A673 (cell line): ENCODE data around the gene GMDS. TPM values are rescaled to one million over a fixed set of nuclear protein-coding genes. Genes with fewer than 3 reads are reported as not detected.

Source experiments
- BruUV-seq: library from RNA; stranded (reverse); fragments of 400-500 nt; replicated peaks from 2 replicates; lab custom pipeline; 2021; lab: Mats Ljungman, UMichigan
- CTCF ChIA-PET: fragments of 300-600 bp; sonication (Branson Sonifier 250); formaldehyde crosslinking; loops from one replicate; lab custom pipeline; 2022; ENCODE audit warnings: antibody characterized with exemption; lab: Charles Lee
- POLR2A ChIA-PET: fragments of 300-600 bp; sonication (Branson Sonifier 250); formaldehyde crosslinking; loops from one replicate; lab custom pipeline; 2022; ENCODE audit warnings: antibody characterized with exemption; ENCODE audit not compliant: low non-redundant PET; lab: Charles Lee
- DNase-seq: peaks from one replicate; pipeline ENCODE4 v3.0.0-alpha.2; 2015; ENCODE audit warnings: low spot score
- H3K27ac ChIP-seq: fragments of 200-600 bp; sonication (generic); 2 replicates; pipeline ENCODE4 v1.5.1; 2016; ENCODE audit warnings: mixed run types, low read depth, mild to moderate bottlenecking, mixed read lengths, antibody characterized with exemption, low read length; ENCODE audit not compliant: poor library complexity, severe bottlenecking
- H3K27me3 ChIP-seq: fragments of 200-600 bp; sonication (generic); replicated peaks from 2 replicates; pipeline ENCODE4 v1.6.1; 2017; ENCODE audit warnings: mixed run types, low read depth, mild to moderate bottlenecking, mixed read lengths, antibody characterized with exemption, low read length; ENCODE audit not compliant: insufficient read depth, poor library complexity
- H3K36me3 ChIP-seq: fragments of 200-600 bp; sonication (generic); 2 replicates; pipeline ENCODE4 v1.6.1; 2016; ENCODE audit warnings: mixed run types, mild to moderate bottlenecking, mixed read lengths, antibody characterized with exemption, low read length; ENCODE audit not compliant: insufficient read depth, poor library complexity, severe bottlenecking
- H3K4me1 ChIP-seq: fragments of 200-600 bp; sonication (generic); 2 replicates; pipeline ENCODE4 v1.6.1; 2017; ENCODE audit warnings: mixed run types, mild to moderate bottlenecking, mixed read lengths, antibody characterized with exemption, low read length; ENCODE audit not compliant: insufficient read depth, poor library complexity, severe bottlenecking
- H3K4me3 ChIP-seq: fragments of 200-600 bp; sonication (generic); 2 replicates; pipeline ENCODE4 v1.5.1; 2016; ENCODE audit warnings: low read depth, mixed run types, mild to moderate bottlenecking, mixed read lengths, low read length; ENCODE audit not compliant: poor library complexity, severe bottlenecking
- H3K9me3 ChIP-seq: fragments of 200-600 bp; sonication (generic); 2 replicates; pipeline ENCODE4 v1.6.1; 2016; ENCODE audit warnings: mixed run types, low read depth, mild to moderate bottlenecking, mixed read lengths, antibody characterized with exemption, low read length; ENCODE audit not compliant: poor library complexity, severe bottlenecking
- EZH2 ChIP-seq: fragments of 200-600 bp; sonication (generic); IDR thresholded peaks from 2 replicates; pipeline ENCODE4 v1.6.1; 2017; ENCODE audit warnings: borderline replicate concordance, low read depth, mild to moderate bottlenecking, mixed read lengths, antibody characterized with exemption, low read length; ENCODE audit not compliant: poor library complexity, severe bottlenecking
- intact Hi-C: fragments of 100-400 bp; cut with micrococcal nuclease; formaldehyde crosslinking; loops from one replicate; pipeline ENCODE4 v1.10.0; 2022; ENCODE audit not compliant: unreplicated experiment
- total RNA-seq: library from RNA; stranded (reverse); gene quantifications from 2 replicates; pipeline ENCODE4 v1.2.3, GENCODE V29; 2021
- TF ChIP-seq, protein P1 (sequence below): fragments of 300-800, 200-600 bp; sonication (generic); conservative IDR thresholded peaks from 2 replicates; pipeline ENCODE4 v1.5.1; 2017; ENCODE audit warnings: low read depth, mild to moderate bottlenecking, antibody characterized with exemption, low read length, moderate library complexity, mixed read lengths

The GMDS gene
- total RNA-seq, 1 experiment from 2014 or later, result 15.2 TPM

DNA sequence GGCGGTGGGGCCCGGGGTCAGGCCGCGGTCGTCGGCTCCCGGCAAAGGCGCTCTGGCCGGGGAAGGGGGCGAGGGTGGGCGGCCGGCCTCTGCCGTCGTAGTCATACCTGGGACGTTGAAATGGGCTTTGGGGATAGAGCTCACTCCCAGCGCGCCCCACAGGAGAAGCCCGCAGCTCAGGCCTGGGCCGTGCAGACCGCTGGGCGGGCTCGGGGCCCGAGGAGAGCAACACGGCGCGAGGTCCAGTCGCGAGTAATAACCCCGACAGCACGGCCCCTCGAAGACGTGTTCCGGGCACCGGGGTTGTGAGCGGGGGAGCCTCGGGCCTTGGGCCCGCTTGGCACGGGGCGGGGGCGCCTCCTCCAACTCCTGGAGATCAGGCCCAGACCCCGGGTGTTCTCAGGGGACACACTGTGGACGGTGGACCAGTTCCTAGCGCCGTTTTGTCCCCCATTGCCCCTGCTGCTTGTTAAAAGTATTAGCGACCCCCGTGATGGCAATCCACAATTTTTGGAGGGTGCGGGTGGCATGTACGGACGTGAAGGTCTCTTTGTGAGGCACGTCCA lies 624.8 kb downstream of the GMDS start:
- no TSS peak for BruUV-seq
- peaks cover 26% of the 10 kb centered on the region for H3K27me3 ChIP-seq
- CTCF ChIA-PET, result no interaction called here

DNA sequence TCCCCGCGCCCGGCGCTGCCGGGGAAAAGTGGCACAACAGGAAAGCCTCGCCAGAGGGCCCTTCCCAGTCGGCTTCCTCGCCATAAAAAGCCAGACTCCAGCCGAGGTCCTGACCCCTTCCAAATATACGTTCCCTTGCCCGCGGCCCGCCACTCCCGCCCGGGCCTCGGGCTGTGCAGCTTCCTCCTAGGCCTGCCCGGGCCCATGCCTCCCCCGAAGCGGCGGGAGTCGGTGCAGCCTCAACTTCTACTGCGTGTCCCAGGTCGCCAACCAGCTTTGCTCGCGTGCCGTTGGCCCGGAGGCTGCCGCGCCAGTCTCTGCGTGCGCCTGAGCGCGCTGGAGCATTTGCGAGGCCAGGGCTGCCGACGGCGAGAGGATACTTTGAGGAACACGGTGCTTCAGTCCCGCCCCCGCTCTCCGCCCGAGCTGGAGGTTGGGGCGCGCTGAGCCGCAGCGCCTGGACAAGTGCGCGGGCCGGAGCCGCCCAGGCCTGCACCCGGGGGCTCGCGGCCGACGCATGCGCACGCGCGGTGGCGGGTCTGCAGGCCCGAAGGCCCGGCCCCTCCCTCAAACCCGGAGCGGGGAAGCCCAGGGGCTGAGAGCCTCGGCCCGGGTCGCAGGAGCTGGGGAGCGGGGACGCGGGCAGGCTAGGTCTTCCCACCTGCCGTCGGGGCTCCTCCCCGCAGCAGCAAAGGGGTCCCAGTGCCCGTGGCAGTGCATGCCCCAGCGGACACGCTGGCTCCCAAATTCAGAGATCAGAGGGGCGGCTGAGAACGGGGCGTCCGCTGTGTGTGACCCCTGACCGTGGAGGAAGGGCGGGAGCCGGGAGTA lies 625.5 kb downstream of the GMDS start:
- Histone ChIP-seq H3K4me1 (no peaks in the 10 kb centered on the region), H3K9me3 (no peaks in the 10 kb centered on the region), H3K27me3 (peaks cover 19% of the 10 kb centered on the region), H3K36me3 (no peaks in the 10 kb centered on the region), H3K27ac (no peak overlapping the region), H3K4me3 (no peak overlapping the region)
- no peak for DNase-seq
- intact Hi-C loops, result no loop called here
- POLR2A ChIA-PET, result no interaction called here
- TF ChIP-seq, protein P1, sequence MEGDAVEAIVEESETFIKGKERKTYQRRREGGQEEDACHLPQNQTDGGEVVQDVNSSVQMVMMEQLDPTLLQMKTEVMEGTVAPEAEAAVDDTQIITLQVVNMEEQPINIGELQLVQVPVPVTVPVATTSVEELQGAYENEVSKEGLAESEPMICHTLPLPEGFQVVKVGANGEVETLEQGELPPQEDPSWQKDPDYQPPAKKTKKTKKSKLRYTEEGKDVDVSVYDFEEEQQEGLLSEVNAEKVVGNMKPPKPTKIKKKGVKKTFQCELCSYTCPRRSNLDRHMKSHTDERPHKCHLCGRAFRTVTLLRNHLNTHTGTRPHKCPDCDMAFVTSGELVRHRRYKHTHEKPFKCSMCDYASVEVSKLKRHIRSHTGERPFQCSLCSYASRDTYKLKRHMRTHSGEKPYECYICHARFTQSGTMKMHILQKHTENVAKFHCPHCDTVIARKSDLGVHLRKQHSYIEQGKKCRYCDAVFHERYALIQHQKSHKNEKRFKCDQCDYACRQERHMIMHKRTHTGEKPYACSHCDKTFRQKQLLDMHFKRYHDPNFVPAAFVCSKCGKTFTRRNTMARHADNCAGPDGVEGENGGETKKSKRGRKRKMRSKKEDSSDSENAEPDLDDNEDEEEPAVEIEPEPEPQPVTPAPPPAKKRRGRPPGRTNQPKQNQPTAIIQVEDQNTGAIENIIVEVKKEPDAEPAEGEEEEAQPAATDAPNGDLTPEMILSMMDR, result no peak
- CTCF ChIA-PET, result no interaction called here
- no TSS peak for BruUV-seq

More for the DNA sequence above, 624.8 kb downstream of the GMDS start:
- no peak for DNase-seq
- no peak for TF ChIP-seq EZH2
- TF ChIP-seq, protein P1, result no peak
- Histone ChIP-seq H3K4me1 (peaks cover 7% of the 10 kb centered on the region), H3K9me3 (no peaks in the 10 kb centered on the region), H3K36me3 (no peaks in the 10 kb centered on the region), H3K27ac (no peak overlapping the region), H3K4me3 (no peak overlapping the region)
- intact Hi-C loops, result no loop called here
- POLR2A ChIA-PET, result no interaction called here

DNA sequence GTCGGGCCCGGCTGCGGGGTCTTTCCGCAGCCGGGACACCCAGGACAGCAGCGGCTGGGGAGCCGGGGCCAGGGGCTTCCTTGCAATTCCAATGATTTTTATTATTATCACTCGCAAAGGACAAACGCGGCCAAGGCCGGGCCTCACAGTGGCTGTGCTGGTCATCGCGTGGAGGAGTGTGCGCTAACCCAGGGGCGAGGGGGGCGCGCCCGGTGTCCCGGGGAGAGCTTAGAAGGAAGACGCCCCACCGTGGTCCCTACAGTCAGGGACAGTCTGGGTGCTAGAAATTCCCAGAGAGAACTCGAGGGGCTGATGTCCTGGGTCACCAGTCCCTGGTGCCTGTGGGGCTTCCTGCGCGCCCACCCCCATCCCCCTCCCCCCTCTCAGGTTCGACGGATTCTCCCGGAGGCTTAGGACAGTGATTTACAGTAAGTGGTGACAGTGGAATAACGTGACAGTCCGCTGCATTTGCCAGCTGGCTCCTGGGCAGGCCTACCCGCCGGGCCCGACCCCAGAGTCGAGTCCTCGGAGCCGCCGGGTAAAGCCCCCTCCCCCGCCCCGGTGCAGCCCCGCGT lies 626.2 kb downstream of the GMDS start:
- Histone ChIP-seq H3K4me3 (no peak overlapping the region), H3K36me3 (no peaks in the 10 kb centered on the region), H3K27me3 (peaks cover 16% of the 10 kb centered on the region), H3K9me3 (no peaks in the 10 kb centered on the region), H3K27ac (no peak overlapping the region), H3K4me1 (no peaks in the 10 kb centered on the region)
- intact Hi-C loops, result no loop called here
- DNase-seq, result no peak
- CTCF ChIA-PET, result no interaction called here
- no TSS peak for BruUV-seq
- POLR2A ChIA-PET, result no interaction called here
- no peak for TF ChIP-seq EZH2
- TF ChIP-seq, protein P1, result no peak
